Superior temporal gyrus (tissue), 1 donor: ENCODE data around the gene MAGEA9.
"Not testable (repeated sequence)": the region's sequence is repeated elsewhere in the genome, so short reads cannot be mapped to it uniquely, and the experiment has no call there.

Experiments
- DNase-seq: peaks from one replicate; pipeline ENCODE4 v3.0.0-alpha.2; 2016; ENCODE audit errors: extremely low spot score

MAGEA9 gene, protein sequence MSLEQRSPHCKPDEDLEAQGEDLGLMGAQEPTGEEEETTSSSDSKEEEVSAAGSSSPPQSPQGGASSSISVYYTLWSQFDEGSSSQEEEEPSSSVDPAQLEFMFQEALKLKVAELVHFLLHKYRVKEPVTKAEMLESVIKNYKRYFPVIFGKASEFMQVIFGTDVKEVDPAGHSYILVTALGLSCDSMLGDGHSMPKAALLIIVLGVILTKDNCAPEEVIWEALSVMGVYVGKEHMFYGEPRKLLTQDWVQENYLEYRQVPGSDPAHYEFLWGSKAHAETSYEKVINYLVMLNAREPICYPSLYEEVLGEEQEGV

DNA sequence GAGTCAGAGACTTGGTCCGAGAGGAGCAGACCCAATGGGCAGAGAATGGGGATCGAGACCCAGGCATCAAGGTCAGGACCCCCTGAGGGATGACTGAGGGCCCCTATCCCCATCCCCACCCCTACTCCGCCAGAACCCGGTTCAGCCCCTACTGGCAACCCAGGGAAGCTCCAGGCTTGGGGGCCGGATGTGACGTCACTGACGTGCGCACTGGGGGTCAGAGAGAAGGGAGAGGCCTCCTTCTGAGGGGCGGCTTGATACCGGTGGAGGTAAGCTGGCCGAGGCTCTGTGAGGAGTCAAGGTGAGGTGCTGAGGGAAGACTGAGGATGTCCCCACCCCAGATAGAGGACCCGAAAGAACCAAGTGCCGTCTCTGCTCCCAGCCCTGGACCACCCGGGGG lies at the start of gene MAGEA9:
Gene MAGEA9, plus strand, starts transcription at position 204 of the 400 bp plus-strand sequence. CDS start 4,281 bp downstream, outside the sequence.
- not testable (repeated sequence) for DNase-seq

DNA sequence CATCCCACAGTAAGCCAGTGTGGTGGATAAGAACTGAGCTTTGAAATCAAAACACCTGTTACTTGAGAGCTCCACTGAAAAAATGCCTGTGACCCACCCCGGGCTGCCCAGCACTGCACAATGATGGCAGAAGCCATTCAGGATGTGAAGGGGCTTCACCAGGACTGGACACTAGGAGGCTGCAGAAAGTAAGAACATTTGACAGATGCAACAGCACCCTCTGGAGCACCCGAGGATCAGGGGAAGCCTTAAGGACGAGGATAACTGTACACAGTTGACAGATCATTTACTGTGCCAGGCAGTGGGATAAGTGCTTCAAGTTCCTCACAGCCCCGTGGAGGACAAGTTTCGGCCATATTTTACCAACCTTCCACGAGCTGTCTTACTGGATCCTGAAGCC lies 39.5 kb upstream of the MAGEA9 start:
- DNase-seq, result not testable (repeated sequence)

GRCh38 chrX:149746390-149747007 lies 35.2 kb upstream of the MAGEA9 start:
- DNase-seq, result not testable (repeated sequence)

DNA sequence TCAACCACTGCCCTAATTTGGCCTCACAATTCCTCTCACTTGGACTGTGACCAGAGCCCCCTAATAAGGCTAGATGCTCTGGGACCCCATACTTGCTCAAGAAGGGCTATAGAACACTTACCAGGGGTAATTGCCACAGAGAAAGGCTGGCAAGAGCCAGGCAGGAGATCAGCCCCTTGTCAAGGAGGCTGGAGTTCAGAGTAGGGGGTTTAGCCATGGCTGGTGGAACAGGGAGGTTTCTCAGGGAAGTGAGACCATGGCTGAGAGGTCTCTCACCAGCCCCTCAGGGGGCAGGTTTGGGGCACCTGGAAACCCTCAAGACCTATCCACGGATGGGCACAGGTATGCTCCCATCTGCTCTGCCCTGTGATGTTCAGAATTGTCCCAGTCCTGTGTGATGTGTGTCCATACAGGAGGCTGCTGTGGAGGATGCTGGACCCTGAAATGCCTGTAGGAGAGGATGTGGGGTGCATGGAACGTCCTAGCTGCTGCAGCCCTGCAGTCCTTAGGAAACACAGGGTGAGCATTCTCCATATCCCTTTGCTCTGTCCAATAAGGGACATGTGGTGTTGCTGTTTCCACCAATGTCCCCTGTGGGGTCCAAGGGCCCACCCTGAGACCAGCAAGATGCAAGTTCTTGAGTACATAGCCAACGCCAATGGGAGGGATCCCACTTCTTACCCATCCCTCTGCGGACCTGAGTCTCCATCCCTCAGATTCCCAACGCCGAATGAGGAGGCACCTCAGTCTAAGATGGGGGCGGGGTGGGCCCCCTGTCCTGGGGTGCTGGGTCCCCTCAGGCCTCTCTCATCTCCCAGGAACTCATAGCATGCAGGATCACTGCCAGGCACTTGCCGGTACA lies 24.3 kb upstream of the MAGEA9 start:
- DNase-seq, result no peak

DNA sequence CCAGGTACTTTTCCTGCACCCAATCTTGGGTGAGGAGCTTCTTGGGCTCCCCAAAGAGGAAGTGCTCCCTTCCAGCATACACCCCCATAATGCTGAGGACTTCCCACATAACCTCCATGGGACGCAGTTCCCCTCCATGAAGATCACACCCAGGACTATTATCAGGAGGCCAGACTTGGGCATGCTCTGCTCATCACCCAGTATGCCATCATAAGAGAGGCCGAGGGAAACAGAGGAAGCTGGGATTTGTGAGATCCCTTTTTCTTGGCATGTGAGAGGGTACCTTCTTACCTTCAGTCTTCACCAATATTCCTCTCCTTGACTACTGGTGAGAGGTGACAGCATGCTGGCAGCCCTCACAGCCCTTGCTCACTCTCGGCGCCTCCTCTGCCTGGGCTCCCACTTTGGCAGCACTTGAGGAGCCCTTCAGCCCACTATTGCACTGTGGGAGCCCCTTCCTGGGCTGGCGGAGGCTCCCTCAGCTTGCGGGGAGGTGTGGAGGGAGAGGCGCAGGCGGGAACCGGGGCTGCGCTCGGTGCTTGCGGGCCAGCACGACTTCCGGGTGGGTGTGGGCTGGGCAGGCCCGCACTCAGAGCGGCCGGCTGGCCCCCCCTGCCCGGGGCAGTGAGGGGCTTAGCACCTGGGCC lies 23.5 kb upstream of the MAGEA9 start:
- DNase-seq, result no peak

DNA sequence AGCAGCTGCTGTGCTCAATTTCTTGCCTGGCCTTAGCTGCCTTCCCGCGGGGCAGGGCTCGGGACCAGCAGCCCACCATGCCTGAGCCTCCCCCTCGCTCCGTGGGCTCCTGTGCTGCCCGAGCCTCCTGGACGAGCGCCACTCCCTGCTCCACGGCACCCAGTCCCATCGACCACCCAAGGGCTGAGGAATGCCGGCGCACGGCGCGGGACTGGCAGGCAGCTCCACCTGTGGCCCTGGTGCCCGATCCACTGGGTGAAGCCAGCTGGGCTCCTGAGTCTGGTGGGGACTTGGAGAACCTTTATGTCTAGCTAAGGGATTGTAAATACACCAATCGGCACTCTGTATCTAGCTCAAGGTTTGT lies 23.0 kb upstream of the MAGEA9 start:
- not testable (repeated sequence) for DNase-seq

- no peak for DNase-seq
Measured at GRCh38 chrX:149759824-149760223, 21.9 kb upstream of the MAGEA9 start.

- no peak for DNase-seq
Measured at GRCh38 chrX:149760965-149761364, 20.8 kb upstream of the MAGEA9 start.

GRCh38 chrX:149761858-149762674 lies 19.7 kb upstream of the MAGEA9 start:
- DNase-seq, result not testable (repeated sequence)

DNA sequence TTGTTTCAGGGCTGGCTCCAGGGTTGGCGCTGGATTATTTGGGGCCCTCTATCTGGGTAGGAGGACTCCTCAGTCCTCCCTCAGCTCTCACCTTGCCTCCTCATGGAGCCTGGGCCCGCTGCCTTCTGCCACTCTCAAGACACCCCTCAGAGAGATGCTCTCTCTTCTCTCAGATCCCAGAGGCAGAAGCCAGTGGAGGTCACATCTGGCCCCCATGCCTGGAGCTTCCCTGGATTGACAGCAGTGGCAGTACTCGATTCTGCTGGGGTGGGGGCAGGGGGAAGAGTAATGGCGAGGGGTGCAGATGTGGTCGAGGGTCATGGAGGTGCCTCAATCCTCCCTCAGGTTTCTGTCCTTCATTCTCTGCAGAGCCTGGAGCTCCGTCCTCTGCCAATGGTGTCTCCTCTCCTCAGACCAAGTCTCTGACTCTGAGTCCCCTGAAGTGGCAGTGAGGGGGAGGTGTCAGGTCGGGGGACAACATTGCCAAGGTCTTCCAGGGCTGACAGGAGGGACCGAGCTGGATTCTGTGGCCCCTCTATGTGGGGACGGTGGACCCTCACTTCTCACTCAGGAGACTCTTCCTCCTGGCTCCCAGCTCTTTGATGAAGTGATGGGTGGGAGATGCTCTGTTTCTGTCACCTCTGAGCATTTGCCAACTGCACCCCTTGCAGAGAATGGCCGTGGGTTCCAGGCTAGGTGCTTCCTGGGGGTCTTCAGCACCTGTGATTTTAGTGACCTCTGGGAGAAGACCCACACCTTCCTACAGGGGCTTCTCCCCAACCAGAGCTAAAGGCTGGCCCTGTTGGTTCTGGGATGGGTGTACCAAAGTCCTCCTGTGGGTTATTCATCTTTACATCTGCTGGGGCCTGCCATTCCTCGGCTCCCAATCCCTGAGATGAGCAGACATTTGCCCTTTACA lies 18.8 kb upstream of the MAGEA9 start:
- no peak for DNase-seq

DNA sequence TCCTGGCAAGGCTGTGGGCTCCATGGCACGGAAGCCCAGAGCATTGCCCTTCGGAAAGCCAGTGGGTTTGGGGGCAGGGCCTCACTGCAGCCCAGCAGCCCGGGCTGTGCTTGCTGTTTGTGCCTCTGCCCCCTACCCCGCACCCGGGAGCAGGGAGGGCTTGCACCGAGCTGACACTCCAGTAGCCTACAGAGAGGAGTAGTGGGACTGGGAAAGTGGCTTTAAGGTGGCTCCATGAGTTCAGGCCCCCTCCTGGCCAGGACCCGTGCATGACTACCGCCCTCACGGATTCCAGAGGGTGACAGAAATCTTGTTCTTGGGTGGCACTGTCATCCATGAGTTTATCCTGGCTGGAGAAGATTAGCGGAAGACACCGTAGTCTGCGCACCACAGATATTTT lies 11.4 kb upstream of the MAGEA9 start:
- not testable (repeated sequence) for DNase-seq

- not testable (repeated sequence) for DNase-seq
Measured at GRCh38 chrX:149773026-149773425, 8.7 kb upstream of the MAGEA9 start.

GRCh38 chrX:149773768-149774167 lies 8.0 kb upstream of the MAGEA9 start, which contains the start of gene HSFX1:
HSFX1 (plus strand) TSS chrX:149774068; CDS start chrX:149774682, 614 bp downstream.
- DNase-seq, result not testable (repeated sequence)

GRCh38 chrX:149777999-149778398 lies 3.7 kb upstream of the MAGEA9 start:
- not testable (repeated sequence) for DNase-seq

DNA sequence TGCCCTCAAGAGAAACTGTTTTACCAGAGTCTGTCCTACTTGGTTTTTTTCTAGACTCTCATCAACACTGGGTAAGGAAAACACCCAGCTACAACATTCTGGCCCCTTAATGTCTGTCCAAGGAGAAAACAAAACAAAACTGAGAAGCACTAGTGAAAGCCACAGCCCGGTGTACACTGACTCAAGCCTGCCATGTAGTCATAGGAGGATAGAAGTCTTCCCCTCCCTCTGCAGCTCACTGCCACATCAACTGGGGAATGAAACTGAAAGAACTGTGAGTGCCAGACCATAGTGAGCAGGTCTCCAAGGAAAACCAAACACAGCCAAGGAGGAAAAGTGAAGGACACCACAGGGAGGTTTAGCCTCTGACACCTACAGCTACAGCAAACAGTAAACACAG lies 13.8 kb downstream of the MAGEA9 start:
- DNase-seq, result not testable (repeated sequence)

DNA sequence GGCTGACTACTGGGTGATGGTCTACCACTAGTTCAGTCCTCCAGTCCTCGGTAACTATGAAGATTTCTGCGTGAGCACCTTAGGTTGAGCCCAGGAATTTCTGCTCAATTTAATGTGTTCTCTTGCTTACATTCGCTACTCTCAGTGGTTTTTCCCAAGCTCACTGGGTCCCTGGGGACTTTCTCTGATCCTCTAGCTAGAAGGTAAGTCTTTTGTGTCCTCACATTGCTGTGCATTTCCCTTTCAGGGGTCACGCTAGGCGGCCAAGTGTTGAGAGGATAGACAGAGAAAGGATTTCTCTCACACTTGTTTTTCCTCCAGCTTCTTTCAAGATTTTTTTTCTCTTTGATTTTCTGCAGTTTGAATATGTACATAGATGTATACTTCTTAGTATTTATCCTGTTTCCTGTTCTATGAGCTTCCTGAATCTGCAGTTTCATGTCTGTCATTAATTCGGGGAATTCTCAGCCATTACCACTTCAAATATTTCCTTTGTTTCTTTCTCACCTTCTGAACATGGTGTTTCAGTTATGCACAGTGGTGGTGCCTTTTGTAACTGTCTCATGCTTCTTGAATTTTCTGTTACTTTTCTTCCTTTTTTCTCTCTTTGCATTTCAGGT lies 17.5 kb downstream of the MAGEA9 start:
- no peak for DNase-seq

DNA sequence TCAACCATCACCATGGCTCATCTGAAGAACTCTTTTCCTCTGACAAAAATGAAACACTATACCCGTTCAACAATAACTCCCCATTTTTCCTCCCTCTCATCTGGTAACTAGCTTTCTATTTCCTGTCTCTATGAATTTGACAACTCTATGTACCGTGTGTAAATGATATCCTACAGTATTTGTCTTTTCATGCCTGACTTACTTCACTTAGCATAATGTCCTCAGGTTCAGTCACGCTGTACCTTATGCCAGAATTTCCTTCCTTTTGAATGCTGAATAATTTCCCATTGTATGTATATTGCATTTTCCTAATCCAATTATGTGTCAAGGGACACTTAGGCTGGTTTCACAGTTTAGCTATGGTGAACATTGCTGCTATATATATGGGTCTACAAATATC lies 18.2 kb downstream of the MAGEA9 start:
- DNase-seq, result no peak

GRCh38 chrX:149803458-149804062 lies 21.8 kb downstream of the MAGEA9 start:
- DNase-seq, result no peak

- DNase-seq, result no peak
Measured at GRCh38 chrX:149804102-149804501, 22.4 kb downstream of the MAGEA9 start.
